Mammary epithelial cell (primary cell): ENCODE data around the gene KIF6.

Experiments used
- EZH2 ChIP-seq: IDR thresholded peaks from 2 replicates; pipeline ENCODE4 v1.6.1; 2012; ENCODE audit warnings: low read length, inconsistent platforms, borderline replicate concordance
- TF ChIP-seq, protein P1 (sequence below), 2 donors: IDR thresholded peaks in 1 of 2; conservative IDR thresholded peaks in 1 of 2; 2 replicates each; pipeline ENCODE4 v1.5.1; 2011 to 2012; ENCODE audit warnings: inconsistent platforms in 2 of 2, low read length in 2 of 2, mild to moderate bottlenecking in 2 of 2, control low read depth in 1 of 2, low read depth in 1 of 2; ENCODE audit not compliant: insufficient read depth in 1 of 2; ENCODE audit errors: extremely low read depth in 1 of 2

DNA sequence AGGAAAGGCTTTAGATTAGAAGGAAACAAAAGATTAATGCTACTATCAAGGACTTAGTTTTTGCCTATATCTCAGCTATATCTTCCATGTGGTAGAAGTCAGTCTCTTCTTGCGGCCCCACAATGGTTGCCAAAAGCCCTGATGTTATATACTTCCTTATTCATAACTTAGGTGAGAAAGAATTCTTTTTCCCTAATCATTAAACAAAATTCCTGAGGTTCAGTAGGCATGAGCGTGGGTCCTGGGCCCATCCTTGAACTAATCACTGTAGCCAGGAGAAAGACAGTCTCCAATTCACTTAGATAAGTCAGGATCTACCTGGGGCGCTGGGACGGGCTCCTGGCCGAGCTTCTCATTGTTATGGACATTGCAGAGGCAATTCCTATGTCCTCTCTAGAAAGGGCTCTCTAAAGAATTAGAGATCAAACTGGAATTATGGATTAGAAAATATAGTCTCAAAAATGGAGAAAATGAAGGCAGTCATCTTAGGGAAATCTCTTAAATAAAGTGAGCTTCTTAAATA lies 134.3 kb downstream of the KIF6 start:
- TF ChIP-seq, protein P1, sequence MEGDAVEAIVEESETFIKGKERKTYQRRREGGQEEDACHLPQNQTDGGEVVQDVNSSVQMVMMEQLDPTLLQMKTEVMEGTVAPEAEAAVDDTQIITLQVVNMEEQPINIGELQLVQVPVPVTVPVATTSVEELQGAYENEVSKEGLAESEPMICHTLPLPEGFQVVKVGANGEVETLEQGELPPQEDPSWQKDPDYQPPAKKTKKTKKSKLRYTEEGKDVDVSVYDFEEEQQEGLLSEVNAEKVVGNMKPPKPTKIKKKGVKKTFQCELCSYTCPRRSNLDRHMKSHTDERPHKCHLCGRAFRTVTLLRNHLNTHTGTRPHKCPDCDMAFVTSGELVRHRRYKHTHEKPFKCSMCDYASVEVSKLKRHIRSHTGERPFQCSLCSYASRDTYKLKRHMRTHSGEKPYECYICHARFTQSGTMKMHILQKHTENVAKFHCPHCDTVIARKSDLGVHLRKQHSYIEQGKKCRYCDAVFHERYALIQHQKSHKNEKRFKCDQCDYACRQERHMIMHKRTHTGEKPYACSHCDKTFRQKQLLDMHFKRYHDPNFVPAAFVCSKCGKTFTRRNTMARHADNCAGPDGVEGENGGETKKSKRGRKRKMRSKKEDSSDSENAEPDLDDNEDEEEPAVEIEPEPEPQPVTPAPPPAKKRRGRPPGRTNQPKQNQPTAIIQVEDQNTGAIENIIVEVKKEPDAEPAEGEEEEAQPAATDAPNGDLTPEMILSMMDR (conservative IDR thresholded peaks at IDR 0.05 in 1 of 2, IDR thresholded peaks at IDR 0.05 in 1 of 2; ENCODE audit: extremely low read depth in 1 of 2, insufficient read depth in 1 of 2, low read depth in 1 of 2, low read length in 2 of 2): no peak
- TF ChIP-seq EZH2: no peak
